NOMO-1 (cell line): ENCODE results near the gene CDCA8.
"Not testable (repeated sequence)": the region's sequence is repeated elsewhere in the genome, so short reads cannot be mapped to it uniquely, and the experiment has no call there.

ENCODE experiments used
- DNase-seq, 2 experiments: peaks; one replicate each; lab custom pipeline; 2025; ENCODE audit not compliant: unreplicated experiment in 2 of 2; lab: John Stamatoyannopoulos, UW

The CDCA8 gene

GRCh38 chr1:37732111-37732780, 39.9 kb downstream of the CDCA8 start:
- no peak for DNase-seq

GRCh38 chr1:37734629-37735591, 42.6 kb downstream of the CDCA8 start:
- DNase-seq, result no peak

- DNase-seq, result not testable (repeated sequence)
These were observed 45.7 kb downstream of the CDCA8 start for GRCh38 chr1:37737975-37738374.

GRCh38 chr1:37738619-37739018, 46.3 kb downstream of the CDCA8 start:
- DNase-seq, result not testable (repeated sequence)

GRCh38 chr1:37739222-37739621, 46.9 kb downstream of the CDCA8 start:
- no peak for DNase-seq

- DNase-seq, result no peak
These were observed 48.8 kb downstream of the CDCA8 start for GRCh38 chr1:37741130-37741529.

- DNase-seq, result no peak
These were observed 49.3 kb downstream of the CDCA8 start for GRCh38 chr1:37741662-37742061.

GRCh38 chr1:37746806-37747205, 54.5 kb downstream of the CDCA8 start:
- no peak for DNase-seq

GRCh38 chr1:37748565-37748964, 56.2 kb downstream of the CDCA8 start:
- no peak for DNase-seq

GRCh38 chr1:37752213-37752582, 59.9 kb downstream of the CDCA8 start:
- DNase-seq, result no peak

- DNase-seq, result no peak
These were observed 60.5 kb downstream of the CDCA8 start for GRCh38 chr1:37752583-37753471.

- DNase-seq, result no peak
These were observed 61.4 kb downstream of the CDCA8 start for GRCh38 chr1:37753473-37754321.

GRCh38 chr1:37755290-37755689, 63.0 kb downstream of the CDCA8 start:
- no peak for DNase-seq

- DNase-seq, result no peak
These were observed 63.7 kb downstream of the CDCA8 start for GRCh38 chr1:37755951-37756560.
